ENCODE data around the gene CWC25.

DNA sequence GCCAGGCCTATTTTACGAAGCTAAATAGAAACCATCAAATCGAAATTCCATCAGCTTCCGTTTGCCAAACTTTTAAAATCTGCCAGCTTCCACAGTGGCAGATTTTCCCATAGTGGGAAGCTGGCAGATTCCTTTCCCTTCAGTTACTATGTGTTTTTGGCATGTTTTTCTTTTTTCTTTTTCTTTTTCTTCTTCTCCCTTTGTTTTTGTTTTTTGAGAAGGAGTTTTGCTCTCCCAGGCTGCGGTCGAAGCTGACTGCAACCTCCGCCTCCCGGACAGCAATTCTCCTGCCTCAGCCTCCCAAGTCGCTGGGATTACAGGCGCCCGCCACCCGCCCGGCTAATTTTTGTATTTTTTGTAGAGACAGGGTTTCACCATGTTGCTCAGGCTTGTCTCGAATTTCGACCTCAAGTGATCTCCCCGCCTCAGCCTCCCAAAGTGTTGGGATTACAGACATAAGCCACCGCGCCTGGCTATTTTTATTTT is 684 bp upstream of the CWC25 start:
- TF ChIP-seq, protein P1, sequence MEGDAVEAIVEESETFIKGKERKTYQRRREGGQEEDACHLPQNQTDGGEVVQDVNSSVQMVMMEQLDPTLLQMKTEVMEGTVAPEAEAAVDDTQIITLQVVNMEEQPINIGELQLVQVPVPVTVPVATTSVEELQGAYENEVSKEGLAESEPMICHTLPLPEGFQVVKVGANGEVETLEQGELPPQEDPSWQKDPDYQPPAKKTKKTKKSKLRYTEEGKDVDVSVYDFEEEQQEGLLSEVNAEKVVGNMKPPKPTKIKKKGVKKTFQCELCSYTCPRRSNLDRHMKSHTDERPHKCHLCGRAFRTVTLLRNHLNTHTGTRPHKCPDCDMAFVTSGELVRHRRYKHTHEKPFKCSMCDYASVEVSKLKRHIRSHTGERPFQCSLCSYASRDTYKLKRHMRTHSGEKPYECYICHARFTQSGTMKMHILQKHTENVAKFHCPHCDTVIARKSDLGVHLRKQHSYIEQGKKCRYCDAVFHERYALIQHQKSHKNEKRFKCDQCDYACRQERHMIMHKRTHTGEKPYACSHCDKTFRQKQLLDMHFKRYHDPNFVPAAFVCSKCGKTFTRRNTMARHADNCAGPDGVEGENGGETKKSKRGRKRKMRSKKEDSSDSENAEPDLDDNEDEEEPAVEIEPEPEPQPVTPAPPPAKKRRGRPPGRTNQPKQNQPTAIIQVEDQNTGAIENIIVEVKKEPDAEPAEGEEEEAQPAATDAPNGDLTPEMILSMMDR (conservative IDR thresholded peaks at IDR 0.05; ENCODE audit: low read depth, low read length) = no peak
- TF ChIP-seq EZH2 (IDR thresholded peaks at IDR 0.05; ENCODE audit: borderline replicate concordance, low read depth, low read length, poor library complexity, severe bottlenecking) = no peak
